ENCODE measurements around the gene CCR7. TPM values are rescaled to one million over a fixed set of nuclear protein-coding genes. Genes with fewer than 3 reads are reported as not detected.

CCR7 gene
- total and polyA plus RNA-seq, 2 of the 13 experiments (the other 11 are each of a cell fraction or from before 2014, with no cell fraction given), result 0.04 to 0.53 TPM

DNA sequence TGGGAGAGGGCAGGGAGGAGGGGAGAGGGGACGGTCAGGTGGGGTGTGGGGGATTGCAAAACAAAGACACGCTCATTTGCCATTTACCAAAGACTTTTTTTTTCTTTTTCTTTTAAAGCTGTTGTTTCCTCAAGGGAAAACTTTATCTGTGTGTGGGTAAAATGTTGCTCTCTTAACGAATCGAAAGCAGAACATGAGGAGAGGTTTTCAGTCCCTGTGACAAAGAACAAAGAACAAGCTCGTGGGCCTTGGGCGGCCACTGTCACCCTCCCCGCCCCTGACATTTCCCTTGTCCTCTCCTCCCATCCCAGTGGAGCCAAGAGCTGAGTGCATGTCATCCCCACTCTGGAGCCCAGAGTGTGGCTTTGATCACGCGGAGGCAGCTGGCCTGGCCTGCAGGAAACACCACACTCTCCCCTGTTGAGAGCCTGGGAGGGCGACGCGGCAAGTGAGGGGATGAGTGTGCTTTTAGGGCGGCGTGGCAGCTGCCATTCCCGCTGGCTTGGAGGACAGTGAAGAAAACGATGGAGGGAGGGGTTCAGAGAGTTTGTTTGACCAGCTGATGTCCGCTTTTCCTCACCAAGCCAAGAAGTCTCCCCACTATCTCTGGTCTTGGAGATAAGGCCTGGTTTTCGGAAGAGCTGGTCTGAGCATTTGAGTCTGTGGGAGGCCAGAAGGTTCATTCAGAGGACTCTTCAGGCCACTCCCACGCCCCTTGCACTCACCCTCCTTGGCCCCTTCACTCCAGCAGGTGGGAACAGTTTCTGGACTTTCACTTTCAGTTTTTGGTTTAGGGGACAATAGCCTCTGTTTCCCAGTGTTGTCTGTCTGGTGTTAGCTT, 11.4 kb downstream of the CCR7 start:
- ATAC-seq, result no peak
- in situ Hi-C loops (cut with HindIII; ENCODE audit: extremely low pct_ligation_motif_present, low pct_unique_long_range_greater_than_20kb), result no loop called here
- TF ChIP-seq THYN1 (CRISPR knock-in tag; IDR thresholded peaks at IDR 0.05; ENCODE audit: borderline replicate concordance, low read depth) (no peak), NR2F2 (IDR thresholded peaks at IDR 0.05; ENCODE audit: borderline replicate concordance, low read depth) (no peak), RARG (CRISPR knock-in tag; IDR thresholded peaks at IDR 0.05; ENCODE audit: low read depth) (no peak), KLF15 (CRISPR knock-in tag; IDR thresholded peaks at IDR 0.05; ENCODE audit: borderline replicate concordance) (no peak), ZNF552 (CRISPR knock-in tag; IDR thresholded peaks at IDR 0.05; ENCODE audit: borderline replicate concordance) (no peak), RFX1 (IDR thresholded peaks at IDR 0.05) (no peak), GTF2F1 (IDR thresholded peaks at IDR 0.05; ENCODE audit: low read length) (no peak), MTF2 (CRISPR knock-in tag; IDR thresholded peaks at IDR 0.05; ENCODE audit: borderline replicate concordance) (no peak), ZNF33B (CRISPR knock-in tag; IDR thresholded peaks at IDR 0.05) (no peak), MBD4 (IDR thresholded peaks at IDR 0.05; ENCODE audit: borderline replicate concordance, low read length) (no peak), ZNF776 (CRISPR knock-in tag; IDR thresholded peaks at IDR 0.05) (no peak), SRSF4 (IDR thresholded peaks at IDR 0.05; ENCODE audit: low read depth, low read length, poor library complexity, severe bottlenecking) (no peak)
- TF ChIP-seq, protein P1, sequence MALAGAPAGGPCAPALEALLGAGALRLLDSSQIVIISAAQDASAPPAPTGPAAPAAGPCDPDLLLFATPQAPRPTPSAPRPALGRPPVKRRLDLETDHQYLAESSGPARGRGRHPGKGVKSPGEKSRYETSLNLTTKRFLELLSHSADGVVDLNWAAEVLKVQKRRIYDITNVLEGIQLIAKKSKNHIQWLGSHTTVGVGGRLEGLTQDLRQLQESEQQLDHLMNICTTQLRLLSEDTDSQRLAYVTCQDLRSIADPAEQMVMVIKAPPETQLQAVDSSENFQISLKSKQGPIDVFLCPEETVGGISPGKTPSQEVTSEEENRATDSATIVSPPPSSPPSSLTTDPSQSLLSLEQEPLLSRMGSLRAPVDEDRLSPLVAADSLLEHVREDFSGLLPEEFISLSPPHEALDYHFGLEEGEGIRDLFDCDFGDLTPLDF (CRISPR knock-in tag; IDR thresholded peaks at IDR 0.05), result no peak
- TF ChIP-seq, protein P2, sequence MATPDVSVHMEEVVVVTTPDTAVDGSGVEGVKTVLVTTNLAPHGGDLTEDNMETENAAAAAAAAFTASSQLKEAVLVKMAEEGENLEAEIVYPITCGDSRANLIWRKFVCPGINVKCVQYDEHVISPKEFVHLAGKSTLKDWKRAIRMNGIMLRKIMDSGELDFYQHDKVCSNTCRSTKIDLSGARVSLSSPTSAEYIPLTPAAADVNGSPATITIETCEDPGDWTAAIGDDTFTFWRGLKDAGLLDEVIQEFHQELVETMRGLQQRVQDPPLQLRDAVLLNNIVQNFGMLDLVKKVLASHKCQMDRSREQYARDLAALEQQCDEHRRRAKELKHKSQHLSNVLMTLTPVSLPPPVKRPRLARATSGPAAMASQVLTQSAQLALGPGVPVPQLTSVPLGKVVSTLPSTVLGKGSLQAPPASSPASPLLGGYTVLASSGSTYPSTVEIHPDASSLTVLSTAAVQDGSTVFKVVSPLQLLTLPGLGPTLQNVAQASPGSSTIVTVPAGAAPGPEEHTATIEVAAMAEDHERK (CRISPR knock-in tag; IDR thresholded peaks at IDR 0.05; ENCODE audit: low read depth), result no peak
- TF ChIP-seq, protein P3, sequence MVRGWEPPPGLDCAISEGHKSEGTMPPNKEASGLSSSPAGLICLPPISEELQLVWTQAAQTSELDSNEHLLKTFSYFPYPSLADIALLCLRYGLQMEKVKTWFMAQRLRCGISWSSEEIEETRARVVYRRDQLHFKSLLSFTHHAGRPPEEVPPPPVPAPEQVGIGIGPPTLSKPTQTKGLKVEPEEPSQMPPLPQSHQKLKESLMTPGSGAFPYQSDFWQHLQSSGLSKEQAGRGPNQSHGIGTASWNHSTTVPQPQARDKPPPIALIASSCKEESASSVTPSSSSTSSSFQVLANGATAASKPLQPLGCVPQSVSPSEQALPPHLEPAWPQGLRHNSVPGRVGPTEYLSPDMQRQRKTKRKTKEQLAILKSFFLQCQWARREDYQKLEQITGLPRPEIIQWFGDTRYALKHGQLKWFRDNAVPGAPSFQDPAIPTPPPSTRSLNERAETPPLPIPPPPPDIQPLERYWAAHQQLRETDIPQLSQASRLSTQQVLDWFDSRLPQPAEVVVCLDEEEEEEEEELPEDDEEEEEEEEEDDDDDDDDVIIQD (CRISPR knock-in tag; IDR thresholded peaks at IDR 0.05; ENCODE audit: low read depth), result no peak

More for the DNA sequence above, 11.4 kb downstream of the CCR7 start:
- WGBS (ENCODE audit: low lambda C conversion rate), result 59% methylated on average over 19 of the region's 19 CpGs
- intact Hi-C loops (cut with micrococcal nuclease; ENCODE audit: unreplicated experiment), result no loop called here
- H3K9ac ChIP-seq (ENCODE audit: insufficient read depth, low read depth, low read length), result peak overlapping the region; percentile 23
- FAIRE-seq (no peak), DNase-seq (ENCODE audit: low spot score) (peak; percentile 48)
- H3K79me2 ChIP-seq (ENCODE audit: insufficient read depth, low read length), result no peaks in the 10 kb centered on the region
- H4K20me1 ChIP-seq (ENCODE audit: insufficient read depth, low read length), result no peaks in the 10 kb centered on the region
- CTCF ChIA-PET (ENCODE audit: low intra/inter-chr PET ratio, low total read pairs), result no interaction called here
- H2AFZ ChIP-seq (ENCODE audit: low read length), result no peak overlapping the region
- no TSS peak for BruUV-seq (replicated peaks)
- peak overlapping the region; percentile 76 for H3K4me2 ChIP-seq (ENCODE audit: low read depth, low read length)
- H3K27me3 ChIP-seq (ENCODE audit: control insufficient read depth in 1 of 2, insufficient read depth in 2 of 2, low read length in 2 of 2), result no peaks in the 10 kb centered on the region
- peak overlapping the region in 1 of 3 experiments; percentile 32; a peak in 1 of 6 replicates for H3K4me3 ChIP-seq (replicated peaks in 1 of 3; ENCODE audit: insufficient read depth in 1 of 3, low read depth in 2 of 3, low read length in 3 of 3)
- H3K9me3 ChIP-seq (ENCODE audit: low read length), result no peaks in the 10 kb centered on the region
- H3K36me3 ChIP-seq (replicated peaks in 1 of 2; ENCODE audit: control insufficient read depth in 1 of 2, insufficient read depth in 2 of 2, low read length in 2 of 2), result no peaks in the 10 kb centered on the region
- H3K4me1 ChIP-seq (ENCODE audit: insufficient read depth, low read length), result peaks cover 91% of the 10 kb centered on the region
- H3K27ac ChIP-seq (ENCODE audit: extremely low read length, insufficient read depth, low read length), result peak overlapping the region; percentile 85
- POLR2A ChIA-PET, result interaction anchor here (0.9 to 4.9 kb wide), 7 partner anchors 16 to 1134 kb away, joined by 3 to 116 read pairs (median 5); partner anchors contain the start of genes EIF1 and TOP2A
